AG04450 (cell line): ENCODE data around the gene PRKCQ. TPM values are rescaled to one million over a fixed set of nuclear protein-coding genes. Genes with fewer than 3 reads are reported as not detected.
A peak's percentile ranks its signal among the peaks of the same experiment; 100 is the strongest.

Source experiments
- CTCF ChIA-PET: fragments of 300-600, 350-600 bp; formaldehyde crosslinking; extraction: SDS; loops from one replicate; lab custom pipeline; 2022; ENCODE audit warnings: antibody characterized with exemption, inconsistent platforms; lab: Charles Lee
- POLR2A ChIA-PET: fragments of 350-600 bp; formaldehyde crosslinking; extraction: SDS; loops from one replicate; lab custom pipeline; 2021; ENCODE audit warnings: antibody characterized with exemption, inconsistent platforms; lab: Yijun Ruan, JAX
- DNase-seq: peaks from one replicate; pipeline ENCODE4 v3.0.0-alpha.2; 2011; ENCODE audit warnings: low read depth, low spot score
- H3K27ac ChIP-seq: one replicate; pipeline ENCODE4 v1.5.1; 2012; ENCODE audit warnings: low read depth, low read length, control low read depth
- H3K27me3 ChIP-seq: one replicate; pipeline ENCODE4 v1.6.0; 2012; ENCODE audit warnings: low read length; ENCODE audit not compliant: control insufficient read depth, insufficient read depth
- H3K4me3 ChIP-seq: 2 replicates; pipeline ENCODE4 v1.5.1; 2011; ENCODE audit warnings: mild to moderate bottlenecking, low read depth, low read length, control low read depth
- H3K9me3 ChIP-seq: 2 replicates; pipeline ENCODE4 v1.5.1; 2012; ENCODE audit warnings: low read length; ENCODE audit not compliant: control insufficient read depth, insufficient read depth
- CTCF ChIP-seq: IDR thresholded peaks from 2 replicates; pipeline ENCODE4 v1.5.1; 2011; ENCODE audit warnings: low read depth, low read length, control low read depth, inconsistent platforms
- polyA plus RNA-seq: library from polyadenylated mRNA; depleted of rRNA; stranded (reverse); fragments of >200 nt; gene quantifications from 2 replicates; pipeline ENCODE4 v1.2.3, GENCODE V29; 2011

The PRKCQ gene
- polyA plus RNA-seq, 1 experiment = 0.10 TPM

- no peak for DNase-seq
- Histone ChIP-seq H3K9me3 (no peaks in the 10 kb centered on the region), H3K4me3 (peak overlapping the region; percentile 55), H3K27me3 (peaks cover 24% of the 10 kb centered on the region), H3K27ac (no peak overlapping the region)
- TF ChIP-seq CTCF = no peak
- ChIA-PET POLR2A (no interaction called here), CTCF (interaction anchor here (0.7 kb wide), 1 partner anchor 77 kb away, joined by 3 read pairs; no protein-coding TSS in a partner anchor)
Measured at GRCh38 chr10:6579183-6579903, 733 bp downstream of the PRKCQ start.

- no peak overlapping the region for H3K4me3 ChIP-seq
- H3K27ac ChIP-seq = no peak overlapping the region
- ChIA-PET POLR2A (no interaction called here), CTCF (interaction anchor here (0.7 kb wide), 1 partner anchor 77 kb away, joined by 3 read pairs; no protein-coding TSS in a partner anchor)
- H3K27me3 ChIP-seq = peaks cover 24% of the 10 kb centered on the region
- no peaks in the 10 kb centered on the region for H3K9me3 ChIP-seq
- no peak for DNase-seq
- TF ChIP-seq CTCF = no peak
Measured at GRCh38 chr10:6578795-6579182, 1.3 kb downstream of the PRKCQ start.

GRCh38 chr10:6578251-6578771, 1.8 kb downstream of the PRKCQ start:
- DNase-seq = no peak
- CTCF ChIA-PET = interaction anchor here (0.6 kb wide), 1 partner anchor 323 kb away, joined by 3 read pairs; no protein-coding TSS in a partner anchor
- H3K27me3 ChIP-seq = peaks cover 24% of the 10 kb centered on the region
- no peak overlapping the region for H3K4me3 ChIP-seq
- POLR2A ChIA-PET = no interaction called here
- H3K9me3 ChIP-seq = no peaks in the 10 kb centered on the region
- TF ChIP-seq CTCF = no peak
- H3K27ac ChIP-seq = no peak overlapping the region

GRCh38 chr10:6576326-6576725, 3.8 kb downstream of the PRKCQ start:
- H3K27ac ChIP-seq = no peak overlapping the region
- no peak overlapping the region for H3K4me3 ChIP-seq
- peaks cover 24% of the 10 kb centered on the region for H3K27me3 ChIP-seq
- ChIA-PET POLR2A (no interaction called here), CTCF (interaction anchor here (0.7 kb wide), 1 partner anchor 12 kb away, joined by 3 read pairs; no protein-coding TSS in a partner anchor)
- no peak for TF ChIP-seq CTCF
- no peak for DNase-seq
- H3K9me3 ChIP-seq = no peaks in the 10 kb centered on the region

GRCh38 chr10:6574664-6575176, 5.4 kb downstream of the PRKCQ start:
- TF ChIP-seq CTCF = no peak
- peaks cover 23% of the 10 kb centered on the region for H3K27me3 ChIP-seq
- H3K27ac ChIP-seq = no peak overlapping the region
- no peaks in the 10 kb centered on the region for H3K9me3 ChIP-seq
- no peak overlapping the region for H3K4me3 ChIP-seq
- no peak for DNase-seq
- ChIA-PET CTCF (no interaction called here), POLR2A (no interaction called here)
